IMR-90 (cell line): Measurements from ENCODE around the gene INPP5A. TPM values are rescaled to one million over a fixed set of nuclear protein-coding genes. Genes with fewer than 3 reads are reported as not detected.

Source experiments
- ATAC-seq: fragments of 200-7000 bp; cut with Tn5 transposase; 2 replicates; pipeline ENCODE4 v1.9.1; 2020; ENCODE audit warnings: low read depth, mild to moderate bottlenecking, moderate library complexity
- BruUV-seq: library from RNA; stranded (reverse); fragments of 400-500 nt; replicated peaks from 2 replicates; lab custom pipeline; 2021; lab: Mats Ljungman, UMichigan
- CTCF ChIA-PET: fragments of 300-600 bp; formaldehyde crosslinking; extraction: SDS; loops from one replicate; lab custom pipeline; 2021; ENCODE audit warnings: antibody characterized with exemption; lab: Yijun Ruan, JAX
- POLR2A ChIA-PET: fragments of 300-600 bp; sonication (Branson Sonifier 250); formaldehyde crosslinking; loops from one replicate; lab custom pipeline; 2022; ENCODE audit warnings: antibody characterized with exemption; ENCODE audit not compliant: unreplicated experiment; lab: Charles Lee
- DNase-seq: peaks from one replicate; pipeline ENCODE4 v3.0.0; 2013
- H2AFZ ChIP-seq: replicated peaks from 2 replicates; pipeline ENCODE3; 2013; ENCODE audit warnings: low read length, mild to moderate bottlenecking; ENCODE audit not compliant: poor library complexity
- H2AK5ac ChIP-seq: 2 replicates; pipeline ENCODE4 v1.6.1; 2013; ENCODE audit warnings: low read depth, low read length, inconsistent platforms
- H2AK9ac ChIP-seq: replicated peaks from 2 replicates; pipeline ENCODE3; 2013; ENCODE audit warnings: mild to moderate bottlenecking, low read depth, low read length, moderate library complexity; ENCODE audit not compliant: poor library complexity
- H2BK120ac ChIP-seq: 2 replicates; pipeline ENCODE4 v1.6.1; 2013; ENCODE audit warnings: low read depth, low read length, inconsistent platforms
- H2BK15ac ChIP-seq: 3 replicates; pipeline ENCODE4 v1.6.1; 2013; ENCODE audit warnings: low read depth, low read length, inconsistent platforms
- H2BK20ac ChIP-seq: 2 replicates; pipeline ENCODE4 v1.6.1; 2013; ENCODE audit warnings: low read depth, mild to moderate bottlenecking, inconsistent platforms, low read length, moderate library complexity
- H2BK5ac ChIP-seq: 2 replicates; pipeline ENCODE4 v1.6.1; 2013; ENCODE audit warnings: mild to moderate bottlenecking, low read depth, low read length, inconsistent platforms; ENCODE audit not compliant: poor library complexity, severe bottlenecking
- H3K14ac ChIP-seq: replicated peaks from 2 replicates; pipeline ENCODE4 v1.6.1; 2013; ENCODE audit warnings: low read depth, low read length, inconsistent platforms
- H3K18ac ChIP-seq: 2 replicates; pipeline ENCODE4 v1.6.1; 2013; ENCODE audit warnings: low read depth, low read length, control low read depth
- H3K23ac ChIP-seq: 2 replicates; pipeline ENCODE4 v1.6.1; 2013; ENCODE audit warnings: low read depth, low read length, inconsistent platforms
- H3K27ac ChIP-seq: 2 replicates; pipeline ENCODE4 v1.5.1; 2013; ENCODE audit warnings: mild to moderate bottlenecking, control low read depth, low read length; ENCODE audit not compliant: insufficient read depth
- H3K27me3 ChIP-seq: 2 replicates; pipeline ENCODE4 v1.6.1; 2013; ENCODE audit warnings: low read length; ENCODE audit not compliant: control insufficient read depth, insufficient read depth
- H3K36me3 ChIP-seq: 2 replicates; pipeline ENCODE4 v1.6.1; 2013; ENCODE audit warnings: low read length, mixed read lengths; ENCODE audit not compliant: control insufficient read depth, insufficient read depth
- H3K4ac ChIP-seq: 2 replicates; pipeline ENCODE4 v1.6.1; 2013; ENCODE audit warnings: low read depth, low read length, inconsistent platforms
- H3K4me1 ChIP-seq: 2 replicates; pipeline ENCODE4 v1.6.1; 2013; ENCODE audit warnings: low read length, mixed read lengths; ENCODE audit not compliant: control insufficient read depth, insufficient read depth
- H3K4me2 ChIP-seq: 2 replicates; pipeline ENCODE4 v1.6.1; 2013; ENCODE audit warnings: low read depth, mild to moderate bottlenecking, control low read depth, low read length, moderate library complexity
- H3K4me3 ChIP-seq: 2 replicates; pipeline ENCODE4 v1.5.1; 2013; ENCODE audit warnings: low read depth, mild to moderate bottlenecking, control low read depth, low read length, moderate library complexity; ENCODE audit not compliant: insufficient read depth
- H3K56ac ChIP-seq: 2 replicates; pipeline ENCODE4 v1.6.1; 2013; ENCODE audit warnings: low read length, inconsistent platforms; ENCODE audit not compliant: insufficient read depth; ENCODE audit errors: extremely low read depth
- H3K79me1 ChIP-seq, 2 experiments: 2 replicates each; pipeline ENCODE4 v1.6.1; 2013; ENCODE audit warnings: low read length in 2 of 2, inconsistent platforms in 1 of 2, low read depth in 1 of 2
- H3K9ac ChIP-seq: 2 replicates; pipeline ENCODE4 v1.6.1; 2013; ENCODE audit warnings: low read depth, low read length, control low read depth
- H3K9me1 ChIP-seq: 2 replicates; pipeline ENCODE4 v1.6.1; 2013; ENCODE audit warnings: low read length, inconsistent platforms; ENCODE audit not compliant: insufficient read depth
- H3K9me3 ChIP-seq: 2 replicates; pipeline ENCODE4 v1.6.1; 2013; ENCODE audit warnings: low read length; ENCODE audit not compliant: control insufficient read depth, insufficient read depth
- H4K20me1 ChIP-seq: 2 replicates; pipeline ENCODE4 v1.6.1; 2013; ENCODE audit warnings: low read length, inconsistent platforms; ENCODE audit not compliant: insufficient read depth
- H4K5ac ChIP-seq: 2 replicates; pipeline ENCODE4 v1.6.1; 2013; ENCODE audit warnings: mild to moderate bottlenecking, low read depth, low read length, control low read depth
- H4K8ac ChIP-seq, 2 experiments: 2 replicates each; pipeline ENCODE4 v1.6.1; 2013; ENCODE audit warnings: low read depth in 2 of 2, low read length in 2 of 2, control low read depth in 1 of 2, inconsistent platforms in 1 of 2
- H4K91ac ChIP-seq: 2 replicates; pipeline ENCODE4 v1.6.1; 2013; ENCODE audit warnings: low read depth, low read length, inconsistent platforms; ENCODE audit not compliant: insufficient read depth
- BHLHE40 ChIP-seq: fragments of 150-350 bp; IDR thresholded peaks from 2 replicates; pipeline ENCODE4 v1.6.1; 2016; ENCODE audit warnings: mild to moderate bottlenecking, low read depth, low read length
- CEBPB ChIP-seq: IDR thresholded peaks from 2 replicates; pipeline ENCODE4 v1.6.1; 2012; ENCODE audit warnings: low read depth, low read length, improper control_type of control experiment
- FOS ChIP-seq: fragments of 150-350 bp; IDR thresholded peaks from 2 replicates; pipeline ENCODE4 v1.6.1; 2016; ENCODE audit warnings: low read depth, low read length
- MAZ ChIP-seq: IDR thresholded peaks from 2 replicates; pipeline ENCODE4 v1.6.1; 2012; ENCODE audit warnings: low read depth, mild to moderate bottlenecking, low read length, improper control_type of control experiment, moderate library complexity, borderline replicate concordance
- MXI1 ChIP-seq: IDR thresholded peaks from 2 replicates; pipeline ENCODE4 v1.6.1; 2012; ENCODE audit warnings: low read depth, mild to moderate bottlenecking, low read length, moderate library complexity, borderline replicate concordance
- NFE2L2 ChIP-seq: fragments of 150-350 bp; IDR thresholded peaks from 2 replicates; pipeline ENCODE4 v1.6.1; 2016; ENCODE audit warnings: low read depth, mild to moderate bottlenecking, low read length
- RAD21 ChIP-seq: IDR thresholded peaks from 2 replicates; pipeline ENCODE4 v1.6.1; 2012; ENCODE audit warnings: low read length, improper control_type of control experiment
- WGBS, 2 experiments: methylation state at CpG; one replicate each; pipeline versions ENCODE4 v1.1.5 to v1.1.7; 2013; ENCODE audit warnings: missing lambda C conversion rate in 2 of 2; ENCODE audit not compliant: insufficient read length in 1 of 2; ENCODE audit errors: extremely low coverage in 2 of 2; 5-methylcytosine and 5-hydroxymethylcytosine counted together
- dilution Hi-C: fragments of 300-500 bp; cut with HindIII; formaldehyde crosslinking; loops from one replicate; pipeline ENCODE4 v1.14.3; 2018; ENCODE audit warnings: low sequenced_read_pairs; ENCODE audit not compliant: unreplicated experiment
- in situ Hi-C: fragments of 300-500 bp; cut with MboI; formaldehyde crosslinking; loops from 3 replicates; pipeline ENCODE4 v1.14.3; 2019; ENCODE audit warnings: low sequenced_read_pairs, inconsistent platforms, mixed read lengths
- intact Hi-C: fragments of 100-400 bp; cut with micrococcal nuclease; formaldehyde crosslinking; loops from 2 replicates; pipeline ENCODE4 v1.10.0; 2022
- polyA plus RNA-seq, 3 experiments: library from polyadenylated mRNA; depleted of rRNA; stranded (reverse); fragments of >200 nt; gene quantifications; 2 replicates each; pipeline ENCODE4 v1.2.3, GENCODE V29; 2012; ENCODE audit warnings: low replicate concordance in 1 of 3
- total RNA-seq: library from RNA; depleted of rRNA; stranded (reverse); fragments of >200 nt; gene quantifications from 2 replicates; pipeline ENCODE4 v1.2.3, GENCODE V29; 2012

INPP5A gene
- total and polyA plus RNA-seq, 2 of the 4 experiments (the other 2 are of a cell fraction) = 21.4 to 36.7 TPM

DNA sequence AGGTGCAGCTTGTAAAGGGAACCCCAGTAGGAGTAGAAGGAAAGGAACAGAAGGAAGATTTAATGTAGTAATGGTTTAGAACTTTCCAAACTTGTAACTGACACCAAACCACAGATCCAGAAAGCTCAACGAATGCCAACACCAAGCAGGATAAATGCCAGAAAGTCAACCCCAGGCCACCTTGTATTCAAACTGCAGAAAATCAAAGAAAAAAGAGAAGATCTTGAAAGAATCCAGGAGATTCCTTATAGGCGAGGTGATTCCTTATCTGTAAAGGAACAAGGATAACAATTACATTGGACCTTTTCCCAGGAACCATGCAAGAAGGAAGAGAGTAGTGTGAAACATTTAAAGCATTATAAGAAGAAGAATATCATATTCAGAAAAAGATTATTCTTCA lies 154.7 kb downstream of the INPP5A start:
- H3K27ac ChIP-seq = no peak overlapping the region
- H3K36me3 ChIP-seq = peaks cover 6% of the 10 kb centered on the region
- no peak overlapping the region for H3K14ac ChIP-seq
- no peak overlapping the region for H3K18ac ChIP-seq
- H3K4me3 ChIP-seq = no peak overlapping the region
- H2AFZ ChIP-seq = no peak overlapping the region
- H3K9me3 ChIP-seq = no peaks in the 10 kb centered on the region
- peaks cover 8% of the 10 kb centered on the region for H3K9me1 ChIP-seq
- WGBS, 2 experiments = no CpG with 5 or more reads among the region's 2 CpGs
- dilution Hi-C loops (no loop called here), in situ Hi-C loops (no loop called here), intact Hi-C loops (no loop called here)
- H3K27me3 ChIP-seq = no peaks in the 10 kb centered on the region
- H2BK5ac ChIP-seq = no peak overlapping the region
- no peak overlapping the region for H4K91ac ChIP-seq
- no TSS peak for BruUV-seq
- H4K8ac ChIP-seq = no peak overlapping the region
- H3K4me2 ChIP-seq = no peak overlapping the region
- H2AK5ac ChIP-seq = no peak overlapping the region
- TF ChIP-seq FOS (no peak), MXI1 (no peak), BHLHE40 (no peak), CEBPB (no peak), RAD21 (no peak), MAZ (no peak), NFE2L2 (no peak)
- H3K79me1 ChIP-seq = peaks cover 9 to 18% of the 10 kb centered on the region in 2 experiments
- ChIA-PET CTCF (no interaction called here), POLR2A (no interaction called here)
- no peak; the same call in 1 of the 2 replicates for ATAC-seq
- H2BK20ac ChIP-seq = no peak overlapping the region
- H2BK15ac ChIP-seq = no peak overlapping the region
- no peaks in the 10 kb centered on the region for H3K4me1 ChIP-seq
- H3K4ac ChIP-seq = no peak overlapping the region
- no peak overlapping the region for H3K56ac ChIP-seq
- H4K5ac ChIP-seq = no peak overlapping the region
- peaks cover 6% of the 10 kb centered on the region; the same call in 1 of the 2 replicates for H4K20me1 ChIP-seq
- DNase-seq = peak; percentile 73
- no peak overlapping the region for H3K23ac ChIP-seq
- no peak overlapping the region for H3K9ac ChIP-seq
- H2BK120ac ChIP-seq = no peak overlapping the region
- H2AK9ac ChIP-seq = no peak overlapping the region
